BJ (cell line): ENCODE measurements around the gene PRKD2. TPM values are rescaled to one million over a fixed set of nuclear protein-coding genes. Genes with fewer than 3 reads are reported as not detected.

Source experiments
- CTCF ChIA-PET: fragments of 350-600 bp; formaldehyde crosslinking; extraction: SDS; loops from one replicate; lab custom pipeline; 2021; ENCODE audit warnings: antibody characterized with exemption, inconsistent platforms; lab: Yijun Ruan, JAX
- POLR2A ChIA-PET: fragments of 300-600 bp; sonication (Branson Sonifier 250); formaldehyde crosslinking; extraction: SDS; loops from one replicate; lab custom pipeline; 2021; ENCODE audit warnings: antibody characterized with exemption; lab: Charles Lee
- DNase-seq: peaks from one replicate; pipeline ENCODE4 v3.0.0-alpha.2; 2011; ENCODE audit warnings: low read depth
- H3K27me3 ChIP-seq: 2 replicates; pipeline ENCODE4 v1.6.0; 2011; ENCODE audit warnings: low read length; ENCODE audit not compliant: control insufficient read depth, insufficient read depth
- H3K36me3 ChIP-seq: 2 replicates; pipeline ENCODE4 v1.5.1; 2011; ENCODE audit warnings: low read length; ENCODE audit not compliant: control insufficient read depth, insufficient read depth
- H3K4me3 ChIP-seq: 2 replicates; pipeline ENCODE4 v1.5.1; 2011; ENCODE audit warnings: low read depth, mild to moderate bottlenecking, control low read depth, low read length
- CTCF ChIP-seq: IDR thresholded peaks from 2 replicates; pipeline ENCODE4 v1.5.1; 2011; ENCODE audit warnings: low read depth, mild to moderate bottlenecking, control low read depth, inconsistent platforms, low read length, moderate library complexity; ENCODE audit not compliant: insufficient read depth
- polyA plus RNA-seq: library from polyadenylated mRNA; depleted of rRNA; stranded (reverse); fragments of >200 nt; gene quantifications from 2 replicates; pipeline ENCODE4 v1.2.3, GENCODE V29; 2011

PRKD2 gene
- polyA plus RNA-seq, 1 experiment = 19.4 TPM

GRCh38 chr19:46725859-46726393 is 9.0 kb upstream of the PRKD2 start:
- no peak overlapping the region for H3K4me3 ChIP-seq
- H3K36me3 ChIP-seq = peaks cover 75% of the 10 kb centered on the region
- H3K27me3 ChIP-seq = no peaks in the 10 kb centered on the region
- CTCF ChIA-PET = interaction anchor here (1.2 to 6.3 kb wide), 3 partner anchors 15 to 22 kb away, joined by 3 to 77 read pairs (median 5); partner anchors contain the start of gene FKRP
- DNase-seq = no peak
- POLR2A ChIA-PET = no interaction called here
- TF ChIP-seq CTCF = no peak

GRCh38 chr19:46725036-46725820 is 8.3 kb upstream of the PRKD2 start:
- Histone ChIP-seq H3K27me3 (no peaks in the 10 kb centered on the region), H3K36me3 (peaks cover 75% of the 10 kb centered on the region), H3K4me3 (no peak overlapping the region)
- CTCF ChIA-PET = interaction anchor here (1.8 kb wide), 1 partner anchor 21 kb away, joined by 5 read pairs; no protein-coding TSS in a partner anchor
- POLR2A ChIA-PET = no interaction called here
- no peak for TF ChIP-seq CTCF
- no peak for DNase-seq

GRCh38 chr19:46724468-46724867 is 7.6 kb upstream of the PRKD2 start:
- ChIA-PET POLR2A (no interaction called here), CTCF (interaction anchor here (1.8 kb wide), 1 partner anchor 20 kb away, joined by 5 read pairs; no protein-coding TSS in a partner anchor)
- Histone ChIP-seq H3K27me3 (no peaks in the 10 kb centered on the region), H3K36me3 (peaks cover 69% of the 10 kb centered on the region), H3K4me3 (no peak overlapping the region)
- no peak for TF ChIP-seq CTCF
- DNase-seq = no peak

- TF ChIP-seq CTCF = no peak
- ChIA-PET CTCF (no interaction called here), POLR2A (no interaction called here)
- DNase-seq = no peak
- peaks cover 62% of the 10 kb centered on the region for H3K36me3 ChIP-seq
- no peak overlapping the region for H3K4me3 ChIP-seq
- no peaks in the 10 kb centered on the region for H3K27me3 ChIP-seq
Observed at GRCh38 chr19:46723471-46723870, 6.6 kb upstream of the PRKD2 start.

GRCh38 chr19:46723023-46723461 is 6.1 kb upstream of the PRKD2 start:
- Histone ChIP-seq H3K4me3 (no peak overlapping the region), H3K27me3 (no peaks in the 10 kb centered on the region), H3K36me3 (peaks cover 58% of the 10 kb centered on the region)
- no peak for TF ChIP-seq CTCF
- DNase-seq = no peak
- ChIA-PET POLR2A (no interaction called here), CTCF (no interaction called here)
